ENCODE measurements around the gene NTNG2. TPM values are rescaled to one million over a fixed set of nuclear protein-coding genes. Genes with fewer than 3 reads are reported as not detected.

The NTNG2 gene
- total RNA-seq, 4 donors from 2014 or later = 0.27 to 1.1 TPM; not detected in 2

GRCh38 chr9:132236662-132237311 lies 74.9 kb downstream of the NTNG2 start:
- Histone ChIP-seq H3K4me1 (peaks cover 0 to 12% (median 10%) of the 10 kb centered on the region in 4 donors), H3K27ac (no peak overlapping the region), H3K27me3 (peaks cover 28% of the 10 kb centered on the region), H3K4me3 (no peak overlapping the region), H3K36me3 (no peaks in the 10 kb centered on the region), H3K9me3 (no peaks in the 10 kb centered on the region)
- in situ Hi-C loops (cut with MboI; ENCODE audit: low pct_ligation_motif_present in 1 of 4, low pct_unique_long_range_greater_than_20kb in 1 of 4, low sequenced_read_pairs in 3 of 4) (no loop called here), intact Hi-C loops (cut with DNase I; ENCODE audit: low total_unique reads) (no loop called here)
- TF ChIP-seq POLR2A (IDR thresholded peaks at IDR 0.05) (no peak), CTCF (IDR thresholded peaks at IDR 0.05) (peak in 4 of 5 experiments; percentile 17 to 30 (median 24)), EP300 (IDR thresholded peaks at IDR 0.05; ENCODE audit: low read depth) (no peak), POLR2AphosphoS5 (IDR thresholded peaks at IDR 0.05) (no peak)
- no peak for DNase-seq
- WGBS, 2 donors (ENCODE audit: low coverage in 1 of 2) = 35 to 51% methylated on average over 5 to 18 of the region's 18 CpGs

GRCh38 chr9:132237481-132237880 lies 75.6 kb downstream of the NTNG2 start:
- intact Hi-C loops (cut with DNase I; ENCODE audit: low total_unique reads) (no loop called here), in situ Hi-C loops (cut with MboI; ENCODE audit: low pct_ligation_motif_present in 1 of 4, low pct_unique_long_range_greater_than_20kb in 1 of 4, low sequenced_read_pairs in 3 of 4) (no loop called here)
- 74% methylated on average over 9 of the region's 9 CpGs; no CpG with 5 or more reads in 1 of the 2 donors for WGBS, 2 donors (ENCODE audit: low coverage in 1 of 2)
- DNase-seq = no peak
- Histone ChIP-seq H3K9me3 (no peaks in the 10 kb centered on the region), H3K27ac (no peak overlapping the region), H3K4me3 (no peak overlapping the region), H3K4me1 (peaks cover 0 to 14% (median 12%) of the 10 kb centered on the region in 4 donors), H3K36me3 (no peaks in the 10 kb centered on the region), H3K27me3 (peaks cover 25% of the 10 kb centered on the region)
- TF ChIP-seq CTCF (IDR thresholded peaks at IDR 0.05) (no peak), EP300 (IDR thresholded peaks at IDR 0.05; ENCODE audit: low read depth) (no peak), POLR2A (IDR thresholded peaks at IDR 0.05) (no peak), POLR2AphosphoS5 (IDR thresholded peaks at IDR 0.05) (no peak)

DNA sequence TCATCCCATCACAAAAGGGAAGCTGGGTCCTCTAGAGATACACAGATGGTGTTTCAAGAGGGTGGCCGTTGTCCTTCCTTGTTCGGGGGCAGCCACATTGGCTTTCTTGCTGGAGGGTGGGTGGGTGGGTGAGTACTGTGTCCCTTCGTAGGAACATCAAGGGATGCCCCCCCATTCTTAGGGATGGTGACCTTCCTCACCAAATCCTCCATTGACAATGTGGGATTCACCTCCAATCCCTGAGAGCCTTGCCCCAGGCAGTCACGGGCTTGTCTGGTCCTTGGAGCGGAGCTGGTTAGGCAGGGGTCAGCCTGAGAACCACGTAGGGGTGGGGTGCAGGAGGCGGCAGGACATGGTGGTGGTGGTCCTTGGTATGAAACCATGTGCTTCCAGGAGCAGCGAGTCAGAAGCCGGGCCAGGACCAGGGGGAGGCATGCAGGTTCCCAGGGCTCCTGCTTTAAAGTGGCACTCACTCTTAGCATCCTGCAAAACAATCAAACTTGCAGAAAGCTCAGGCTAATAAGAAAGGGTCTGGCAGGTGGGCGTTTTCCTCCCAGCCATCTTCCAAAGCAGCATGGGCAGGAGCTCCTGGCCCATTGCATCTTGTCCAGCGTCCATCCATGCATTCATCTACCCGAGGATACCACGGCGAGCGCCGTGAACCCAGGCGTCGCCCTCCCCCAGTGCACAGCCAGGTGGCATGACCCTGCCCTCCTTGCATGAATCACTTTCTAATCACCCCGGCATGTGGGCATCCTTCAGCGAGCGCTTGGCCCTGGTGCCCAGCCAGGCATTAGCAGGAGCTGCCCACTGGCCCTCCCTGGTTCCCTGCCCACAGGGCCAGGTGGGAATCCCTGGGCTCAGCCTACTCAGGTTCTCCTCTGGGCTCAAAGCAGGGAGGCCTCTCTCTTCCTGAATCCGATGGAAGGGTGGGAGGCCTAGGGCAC lies 76.4 kb downstream of the NTNG2 start:
- H3K27ac ChIP-seq = no peak overlapping the region
- peaks cover 30% of the 10 kb centered on the region for H3K27me3 ChIP-seq
- no peaks in the 10 kb centered on the region for H3K9me3 ChIP-seq
- H3K36me3 ChIP-seq = no peaks in the 10 kb centered on the region
- TF ChIP-seq POLR2AphosphoS5 (IDR thresholded peaks at IDR 0.05) = no peak
- no peak for TF ChIP-seq EP300 (IDR thresholded peaks at IDR 0.05; ENCODE audit: low read depth)
- no peak for TF ChIP-seq CTCF (IDR thresholded peaks at IDR 0.05)
- TF ChIP-seq POLR2A (IDR thresholded peaks at IDR 0.05) = no peak
- DNase-seq = no peak
- intact Hi-C loops (cut with DNase I; ENCODE audit: low total_unique reads) (no loop called here), in situ Hi-C loops (cut with MboI; ENCODE audit: low pct_ligation_motif_present in 1 of 4, low pct_unique_long_range_greater_than_20kb in 1 of 4, low sequenced_read_pairs in 3 of 4) (no loop called here)
- no peak overlapping the region for H3K4me3 ChIP-seq
- WGBS, 2 donors (ENCODE audit: low coverage in 1 of 2) = 71% methylated on average over 22 of the region's 22 CpGs; no CpG with 5 or more reads in 1 of the 2 donors
- peaks cover 0 to 18% (median 15%) of the 10 kb centered on the region in 4 donors for H3K4me1 ChIP-seq

DNA sequence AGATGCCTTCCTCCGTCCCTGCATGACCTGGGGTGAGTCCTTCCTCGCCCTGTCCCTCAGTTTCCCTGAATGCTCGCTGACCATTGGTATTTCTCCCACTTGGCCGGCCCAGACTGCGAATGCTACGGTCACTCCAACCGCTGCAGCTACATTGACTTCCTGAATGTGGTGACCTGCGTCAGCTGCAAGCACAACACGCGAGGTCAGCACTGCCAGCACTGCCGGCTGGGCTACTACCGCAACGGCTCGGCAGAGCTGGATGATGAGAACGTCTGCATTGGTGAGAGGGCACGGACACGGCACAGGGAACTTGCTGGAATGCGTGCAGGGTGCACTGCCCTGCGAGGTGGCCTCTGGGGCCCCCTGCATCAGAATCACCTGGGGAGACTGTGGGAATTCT lies 77.1 kb downstream of the NTNG2 start:
- H3K36me3 ChIP-seq = no peaks in the 10 kb centered on the region
- TF ChIP-seq CTCF (IDR thresholded peaks at IDR 0.05) (no peak), POLR2A (IDR thresholded peaks at IDR 0.05) (no peak), POLR2AphosphoS5 (IDR thresholded peaks at IDR 0.05) (no peak)
- no peak overlapping the region for H3K27ac ChIP-seq
- H3K9me3 ChIP-seq = no peaks in the 10 kb centered on the region
- peaks cover 37% of the 10 kb centered on the region for H3K27me3 ChIP-seq
- H3K4me3 ChIP-seq = no peak overlapping the region
- in situ Hi-C loops (cut with MboI; ENCODE audit: low pct_ligation_motif_present in 1 of 4, low pct_unique_long_range_greater_than_20kb in 1 of 4, low sequenced_read_pairs in 3 of 4) (no loop called here), intact Hi-C loops (cut with DNase I; ENCODE audit: low total_unique reads) (no loop called here)
- peaks cover 0 to 18% (median 15%) of the 10 kb centered on the region in 4 donors for H3K4me1 ChIP-seq
- DNase-seq = no peak
- WGBS, 2 donors (ENCODE audit: low coverage in 1 of 2) = 70 to 80% methylated on average over 1 to 17 of the region's 19 CpGs

Data from transverse colon (tissue), 4 donors.